ENCODE data around the gene OR52A5.

The OR52A5 gene

GRCh38 chr11:5096011-5096410, 42.1 kb downstream of the OR52A5 start:
- peak; percentile 21 for FAIRE-seq
- no peak for DNase-seq (ENCODE audit: insufficient read length)
- TF ChIP-seq TAF1 (IDR thresholded peaks at IDR 0.05; ENCODE audit: borderline replicate concordance, low read depth, low read length), result no peak
- TF ChIP-seq POLR2A (IDR thresholded peaks at IDR 0.05; ENCODE audit: low read depth, low read length), result no peak
- no peak for TF ChIP-seq POLR2AphosphoS5 (IDR thresholded peaks at IDR 0.05; ENCODE audit: low read depth, low read length)

GRCh38 chr11:5092821-5093585, 45.2 kb downstream of the OR52A5 start:
- FAIRE-seq (no peak), DNase-seq (ENCODE audit: insufficient read length) (no peak)
- TF ChIP-seq TAF1 (IDR thresholded peaks at IDR 0.05; ENCODE audit: borderline replicate concordance, low read depth, low read length), result no peak
- no peak for TF ChIP-seq POLR2A (IDR thresholded peaks at IDR 0.05; ENCODE audit: low read depth, low read length)
- no peak for TF ChIP-seq POLR2AphosphoS5 (IDR thresholded peaks at IDR 0.05; ENCODE audit: low read depth, low read length)

GRCh38 chr11:5090668-5091067, 47.5 kb downstream of the OR52A5 start:
- DNase-seq (ENCODE audit: insufficient read length), result no peak
- no peak for TF ChIP-seq POLR2A (IDR thresholded peaks at IDR 0.05; ENCODE audit: low read depth, low read length)
- TF ChIP-seq POLR2AphosphoS5 (IDR thresholded peaks at IDR 0.05; ENCODE audit: low read depth, low read length), result no peak
- TF ChIP-seq TAF1 (IDR thresholded peaks at IDR 0.05; ENCODE audit: borderline replicate concordance, low read depth, low read length), result no peak
- FAIRE-seq, result no peak

- TF ChIP-seq TAF1 (IDR thresholded peaks at IDR 0.05; ENCODE audit: borderline replicate concordance, low read depth, low read length), result no peak
- no peak for TF ChIP-seq POLR2AphosphoS5 (IDR thresholded peaks at IDR 0.05; ENCODE audit: low read depth, low read length)
- no peak for TF ChIP-seq POLR2A (IDR thresholded peaks at IDR 0.05; ENCODE audit: low read depth, low read length)
- FAIRE-seq, result no peak
- DNase-seq (ENCODE audit: insufficient read length), result no peak
These were observed 49.6 kb downstream of the OR52A5 start for GRCh38 chr11:5088556-5088955.

- DNase-seq (ENCODE audit: insufficient read length) (no peak), FAIRE-seq (no peak)
- TF ChIP-seq POLR2AphosphoS5 (IDR thresholded peaks at IDR 0.05; ENCODE audit: low read depth, low read length) (no peak), TAF1 (IDR thresholded peaks at IDR 0.05; ENCODE audit: borderline replicate concordance, low read depth, low read length) (no peak), POLR2A (IDR thresholded peaks at IDR 0.05; ENCODE audit: low read depth, low read length) (no peak)
These were observed 54.6 kb downstream of the OR52A5 start for GRCh38 chr11:5083602-5084001.

GRCh38 chr11:5081405-5081804, 56.8 kb downstream of the OR52A5 start:
- no peak for FAIRE-seq
- TF ChIP-seq TAF1 (IDR thresholded peaks at IDR 0.05; ENCODE audit: borderline replicate concordance, low read depth, low read length), result no peak
- TF ChIP-seq POLR2A (IDR thresholded peaks at IDR 0.05; ENCODE audit: low read depth, low read length), result no peak
- no peak for TF ChIP-seq POLR2AphosphoS5 (IDR thresholded peaks at IDR 0.05; ENCODE audit: low read depth, low read length)

More at GRCh38 chr11:5081405-5081804, 56.8 kb downstream of the OR52A5 start:
- DNase-seq (ENCODE audit: insufficient read length), result no peak

Data from GM12892 (cell line).